ENCODE results near the gene ENGASE.

Gene ENGASE

DNA sequence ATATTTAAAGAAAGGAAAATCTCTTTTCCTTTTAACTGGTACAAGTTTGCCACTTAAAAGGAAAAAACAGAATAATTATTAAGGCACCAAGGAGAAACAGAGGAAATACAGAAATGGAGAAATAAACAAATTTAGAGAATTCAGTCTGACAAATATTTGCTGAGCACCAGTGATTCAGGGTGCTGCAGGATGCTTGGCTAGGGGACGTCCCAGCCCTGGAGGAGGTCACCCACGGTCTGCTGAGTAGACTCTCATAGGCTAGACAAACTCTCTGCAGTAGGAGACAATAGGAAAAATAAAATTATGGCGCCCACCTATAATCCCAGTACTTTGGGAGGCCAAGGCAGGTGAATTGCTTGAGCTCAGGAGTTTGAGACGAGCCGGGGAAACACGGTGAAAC is 34.7 kb upstream of the ENGASE start:
- in situ Hi-C loops (cut with MboI; ENCODE audit: low sequenced_read_pairs, unreplicated experiment): no loop called here
- DNase-seq (ENCODE audit: low spot score): no peak
- TF ChIP-seq, protein P1, sequence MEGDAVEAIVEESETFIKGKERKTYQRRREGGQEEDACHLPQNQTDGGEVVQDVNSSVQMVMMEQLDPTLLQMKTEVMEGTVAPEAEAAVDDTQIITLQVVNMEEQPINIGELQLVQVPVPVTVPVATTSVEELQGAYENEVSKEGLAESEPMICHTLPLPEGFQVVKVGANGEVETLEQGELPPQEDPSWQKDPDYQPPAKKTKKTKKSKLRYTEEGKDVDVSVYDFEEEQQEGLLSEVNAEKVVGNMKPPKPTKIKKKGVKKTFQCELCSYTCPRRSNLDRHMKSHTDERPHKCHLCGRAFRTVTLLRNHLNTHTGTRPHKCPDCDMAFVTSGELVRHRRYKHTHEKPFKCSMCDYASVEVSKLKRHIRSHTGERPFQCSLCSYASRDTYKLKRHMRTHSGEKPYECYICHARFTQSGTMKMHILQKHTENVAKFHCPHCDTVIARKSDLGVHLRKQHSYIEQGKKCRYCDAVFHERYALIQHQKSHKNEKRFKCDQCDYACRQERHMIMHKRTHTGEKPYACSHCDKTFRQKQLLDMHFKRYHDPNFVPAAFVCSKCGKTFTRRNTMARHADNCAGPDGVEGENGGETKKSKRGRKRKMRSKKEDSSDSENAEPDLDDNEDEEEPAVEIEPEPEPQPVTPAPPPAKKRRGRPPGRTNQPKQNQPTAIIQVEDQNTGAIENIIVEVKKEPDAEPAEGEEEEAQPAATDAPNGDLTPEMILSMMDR (IDR thresholded peaks at IDR 0.05; ENCODE audit: borderline replicate concordance, control extremely low read depth, extremely low read depth, insufficient read depth, missing control alignments): no peak

DNA sequence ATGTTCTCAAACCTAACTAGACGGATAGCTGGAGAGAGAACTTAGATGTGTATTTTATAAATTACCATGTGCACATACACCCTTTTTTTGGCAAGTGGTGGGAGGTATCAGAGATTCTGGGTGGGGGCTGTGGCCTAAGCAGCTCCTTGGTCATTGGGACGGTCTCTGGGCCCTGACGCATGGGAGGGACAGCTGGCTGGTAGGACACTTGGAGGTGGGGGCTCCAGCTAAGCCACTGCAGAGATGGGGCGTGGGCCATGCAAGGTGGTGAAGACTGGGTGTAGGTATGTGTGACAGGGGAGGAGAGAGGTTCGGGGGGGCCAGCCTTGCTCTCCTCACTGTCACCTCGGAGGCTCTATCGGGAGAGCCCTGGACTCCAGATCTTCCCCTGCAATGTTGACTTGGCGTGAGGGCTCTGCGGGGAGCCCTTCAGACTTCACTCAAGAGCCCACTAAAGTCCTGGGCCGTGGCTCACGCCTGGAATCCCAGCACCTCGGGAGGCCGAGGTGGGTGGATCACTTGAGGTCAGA is 33.5 kb upstream of the ENGASE start:
- in situ Hi-C loops (cut with MboI; ENCODE audit: low sequenced_read_pairs, unreplicated experiment): no loop called here
- no peak for DNase-seq (ENCODE audit: low spot score)
- TF ChIP-seq, protein P1 (IDR thresholded peaks at IDR 0.05; ENCODE audit: borderline replicate concordance, control extremely low read depth, extremely low read depth, insufficient read depth, missing control alignments): no peak

DNA sequence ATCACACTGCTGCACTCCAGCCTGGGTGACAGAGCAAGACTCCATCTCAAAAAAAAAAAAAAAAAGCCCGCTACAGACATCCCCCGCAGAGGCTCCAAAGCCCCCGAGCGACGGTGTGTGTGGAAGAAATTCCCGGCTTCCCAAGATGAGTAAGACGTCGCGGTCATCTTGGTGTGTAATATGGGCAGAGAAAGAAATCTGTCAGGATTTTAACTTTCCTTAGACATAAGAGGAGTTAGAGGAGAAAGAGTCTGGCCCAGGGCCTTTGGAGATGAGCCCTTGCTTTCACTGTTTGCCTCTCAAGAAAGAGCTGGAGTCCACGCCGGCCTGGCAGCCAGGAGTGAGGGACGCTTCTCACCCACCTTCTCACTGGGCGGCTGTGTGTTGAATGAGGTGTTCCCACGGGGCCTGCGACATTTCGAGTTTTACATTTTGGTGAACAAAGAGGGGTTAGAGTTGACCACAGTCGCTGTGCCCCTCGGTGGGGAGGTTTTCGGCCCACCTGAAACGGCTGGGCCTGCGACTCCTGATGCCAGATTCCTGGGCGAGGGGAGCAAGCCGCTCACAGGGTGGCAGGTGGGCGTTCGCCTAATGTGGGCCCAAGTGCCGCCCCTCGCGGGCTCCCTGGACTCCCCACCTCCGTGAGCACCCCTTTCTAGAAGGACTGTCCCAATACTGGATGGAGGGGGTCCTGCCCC is 32.8 kb upstream of the ENGASE start:
- in situ Hi-C loops (cut with MboI; ENCODE audit: low sequenced_read_pairs, unreplicated experiment): no loop called here
- TF ChIP-seq, protein P1 (IDR thresholded peaks at IDR 0.05; ENCODE audit: borderline replicate concordance, control extremely low read depth, extremely low read depth, insufficient read depth, missing control alignments): no peak
- DNase-seq (ENCODE audit: low spot score): no peak

DNA sequence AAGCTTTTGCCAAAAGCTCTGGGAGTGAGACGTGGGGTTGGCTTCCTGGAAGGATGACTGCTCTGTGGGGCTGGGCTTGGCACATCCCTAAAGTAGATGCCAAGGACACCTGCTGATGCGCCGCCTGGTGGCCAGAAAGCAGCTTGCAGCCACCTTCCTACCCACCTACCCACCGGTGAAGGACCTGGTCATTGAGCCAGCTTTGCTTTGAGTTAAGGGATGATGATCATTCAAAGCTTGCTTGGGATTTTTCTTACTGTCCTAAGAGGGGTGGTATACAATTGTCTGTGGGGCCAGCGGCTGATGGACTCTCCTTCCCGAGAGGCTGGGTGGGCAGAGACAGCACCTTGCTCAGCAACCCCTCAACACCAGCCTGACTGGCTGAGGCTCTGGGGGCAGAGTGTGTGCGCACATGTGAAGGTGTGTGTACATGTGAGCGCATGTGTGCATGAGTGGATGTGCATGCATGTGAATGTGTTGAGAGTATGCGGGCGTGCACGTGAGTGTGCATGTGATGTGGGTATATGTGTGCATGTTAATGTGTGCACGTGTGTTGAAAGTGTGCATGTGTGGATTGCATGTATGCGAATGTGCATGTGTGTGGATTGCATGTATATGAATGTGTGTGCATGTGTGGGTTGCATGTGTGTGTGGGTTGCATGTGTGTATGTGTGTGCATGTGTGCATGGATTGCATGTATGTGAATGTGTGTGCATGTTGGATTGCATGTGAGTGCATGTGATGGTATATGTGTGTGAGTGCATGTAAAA is 32.0 kb upstream of the ENGASE start:
- TF ChIP-seq, protein P1 (IDR thresholded peaks at IDR 0.05; ENCODE audit: borderline replicate concordance, control extremely low read depth, extremely low read depth, insufficient read depth, missing control alignments): peak; percentile 79
- in situ Hi-C loops (cut with MboI; ENCODE audit: low sequenced_read_pairs, unreplicated experiment): no loop called here
- DNase-seq (ENCODE audit: low spot score): peak; percentile 82

DNA sequence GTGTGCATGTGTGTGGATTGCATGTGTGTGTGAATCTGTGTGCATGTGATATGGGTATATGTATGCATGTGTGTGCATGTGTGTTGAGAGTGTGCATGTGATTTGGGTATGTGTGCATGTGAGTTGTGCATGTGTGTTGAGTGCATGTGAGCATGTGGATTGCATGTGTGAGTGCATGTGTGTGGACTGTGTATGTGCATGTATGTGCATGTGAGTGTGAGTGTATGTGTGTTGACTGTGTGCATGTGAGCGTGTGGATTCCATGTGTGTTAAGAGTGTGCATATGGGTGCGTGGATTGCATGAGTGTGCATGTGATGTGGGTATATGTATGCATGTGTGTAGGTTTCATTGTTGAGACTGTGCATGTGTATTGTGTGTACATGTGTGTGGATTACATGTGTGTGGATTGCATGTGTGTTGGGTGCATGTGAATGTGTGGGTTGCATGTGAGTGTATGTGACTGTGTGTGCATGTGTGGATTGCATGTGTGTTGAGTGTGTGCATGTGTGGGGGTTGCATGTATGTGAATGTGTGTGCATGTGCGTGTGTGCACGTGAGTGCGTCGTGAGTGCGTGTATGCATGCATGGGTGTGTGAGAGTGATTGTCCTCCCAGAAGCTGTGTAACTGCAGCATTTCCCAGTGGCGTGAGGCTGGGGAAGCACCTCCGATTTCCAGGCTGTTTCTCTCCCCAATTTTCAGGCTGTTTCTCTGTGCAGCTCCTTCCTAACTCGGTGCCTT is 31.3 kb upstream of the ENGASE start:
- TF ChIP-seq, protein P1 (IDR thresholded peaks at IDR 0.05; ENCODE audit: borderline replicate concordance, control extremely low read depth, extremely low read depth, insufficient read depth, missing control alignments): no peak
- in situ Hi-C loops (cut with MboI; ENCODE audit: low sequenced_read_pairs, unreplicated experiment): no loop called here
- DNase-seq (ENCODE audit: low spot score): no peak

DNA sequence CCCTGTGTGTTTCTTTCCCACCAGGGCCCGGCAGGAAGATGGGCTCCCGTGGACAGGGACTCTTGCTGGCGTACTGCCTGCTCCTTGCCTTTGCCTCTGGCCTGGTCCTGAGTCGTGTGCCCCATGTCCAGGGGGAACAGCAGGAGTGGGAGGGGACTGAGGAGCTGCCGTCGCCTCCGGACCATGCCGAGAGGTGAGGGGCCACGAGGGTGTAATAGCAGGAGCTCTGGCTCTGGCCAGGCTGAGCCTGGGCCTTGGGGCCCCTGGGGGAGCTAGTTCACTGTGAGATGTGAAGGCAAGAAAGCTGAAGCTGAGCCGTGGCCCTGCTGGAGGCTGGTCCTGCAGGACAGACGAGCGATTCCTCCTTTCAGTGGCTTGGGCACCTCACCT is 30.7 kb upstream of the ENGASE start:
- no peak for DNase-seq (ENCODE audit: low spot score)
- in situ Hi-C loops (cut with MboI; ENCODE audit: low sequenced_read_pairs, unreplicated experiment): no loop called here
- TF ChIP-seq, protein P1 (IDR thresholded peaks at IDR 0.05; ENCODE audit: borderline replicate concordance, control extremely low read depth, extremely low read depth, insufficient read depth, missing control alignments): no peak

Data from GM13976 (cell line).